Activated T-cell treated with anti-CD3 and anti-CD28 coated beads, Interleukin-2, amount 50 U/mL, for 48 hours (primary cell): Measurements from ENCODE around the gene MAML3.
"Not testable (repeated sequence)": the region's sequence is repeated elsewhere in the genome, so short reads cannot be mapped to it uniquely, and the experiment has no call there.

Experiments used
- DNase-seq, 2 experiments: peaks; one replicate each; pipeline ENCODE4 v3.0.0-alpha.2; 2020

MAML3 gene

DNA sequence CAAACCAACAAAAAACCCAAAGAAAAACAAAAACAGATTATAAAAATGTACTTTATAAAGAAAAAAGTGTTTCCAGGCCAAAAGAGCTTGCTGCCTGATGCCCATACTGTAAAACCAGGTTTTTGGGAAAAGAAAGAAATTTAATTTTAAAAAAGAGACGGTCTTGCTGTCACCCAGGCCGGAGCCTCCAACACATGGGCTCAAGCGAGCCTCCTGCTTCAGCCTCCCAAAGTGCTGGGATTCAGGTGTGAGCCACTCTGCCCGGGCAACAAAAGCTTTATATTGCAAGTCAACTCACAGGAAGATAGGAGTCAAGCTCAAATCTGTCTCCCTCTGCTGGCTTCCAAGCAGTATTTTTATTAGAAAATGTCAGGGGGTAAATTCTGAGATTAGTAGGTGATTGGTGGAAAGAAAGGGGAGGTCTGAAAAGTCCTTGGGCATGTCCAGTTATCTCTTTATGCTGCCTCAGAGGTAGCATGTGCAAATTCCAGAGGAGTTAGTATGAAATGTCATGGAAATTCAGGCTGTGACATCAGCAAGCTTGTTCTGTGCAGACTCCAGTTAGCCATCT, 449.0 kb downstream of the MAML3 start:
- no peak for DNase-seq

DNA sequence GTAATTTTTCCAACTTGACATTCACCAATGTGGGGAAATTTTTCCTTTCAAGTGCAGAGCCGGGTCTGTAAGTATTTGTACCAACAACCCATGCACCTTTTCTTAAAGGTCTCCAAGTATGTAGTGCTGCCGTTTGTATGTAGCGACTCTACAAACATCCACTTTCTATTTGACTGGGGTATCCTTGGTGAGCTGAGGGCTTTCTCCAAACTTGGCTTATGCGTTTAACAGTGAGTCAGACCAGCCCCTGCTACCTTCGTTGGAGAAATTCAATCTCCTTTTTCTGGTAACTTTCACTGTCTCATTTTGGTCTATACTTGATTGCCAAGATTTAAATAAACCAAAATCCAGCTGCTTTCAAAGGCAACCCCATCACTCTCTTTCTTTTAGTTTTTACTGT, 453.4 kb downstream of the MAML3 start:
- no peak for DNase-seq

DNA sequence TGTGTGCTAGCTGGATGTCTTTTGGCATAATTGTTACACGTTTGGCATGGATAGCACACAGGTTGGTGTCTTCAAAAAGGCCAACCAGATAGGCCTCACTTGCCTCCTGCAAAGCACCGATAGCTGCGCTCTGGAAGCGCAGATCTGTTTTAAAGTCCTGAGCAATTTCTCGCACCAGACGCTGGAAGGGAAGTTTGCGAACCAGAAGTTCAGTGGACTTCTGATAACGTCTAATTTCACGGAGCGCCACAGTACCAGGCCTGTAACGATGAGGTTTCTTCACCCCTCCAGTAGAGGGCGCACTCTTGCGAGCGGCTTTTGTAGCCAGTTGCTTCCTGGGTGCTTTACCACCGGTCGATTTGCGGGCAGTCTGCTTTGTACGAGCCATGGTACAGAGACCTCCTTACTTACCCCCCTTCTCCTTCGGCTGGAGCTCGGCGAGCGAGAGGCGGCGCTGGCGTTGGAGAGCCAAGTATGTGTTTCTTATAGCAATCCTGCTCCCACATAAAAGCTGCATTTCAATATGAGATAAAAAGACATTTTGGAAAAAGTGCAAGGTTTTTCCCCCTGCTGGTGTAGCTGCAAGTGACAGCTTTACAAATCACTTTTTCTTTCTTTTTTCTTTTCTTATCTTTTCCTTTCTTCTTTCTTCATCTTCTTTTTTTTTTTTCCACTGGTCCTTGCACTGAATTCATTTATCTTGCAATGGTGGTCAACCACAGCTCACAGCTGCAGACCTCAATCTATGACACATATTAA, 455.6 kb downstream of the MAML3 start:
- DNase-seq = not testable (repeated sequence)

DNA sequence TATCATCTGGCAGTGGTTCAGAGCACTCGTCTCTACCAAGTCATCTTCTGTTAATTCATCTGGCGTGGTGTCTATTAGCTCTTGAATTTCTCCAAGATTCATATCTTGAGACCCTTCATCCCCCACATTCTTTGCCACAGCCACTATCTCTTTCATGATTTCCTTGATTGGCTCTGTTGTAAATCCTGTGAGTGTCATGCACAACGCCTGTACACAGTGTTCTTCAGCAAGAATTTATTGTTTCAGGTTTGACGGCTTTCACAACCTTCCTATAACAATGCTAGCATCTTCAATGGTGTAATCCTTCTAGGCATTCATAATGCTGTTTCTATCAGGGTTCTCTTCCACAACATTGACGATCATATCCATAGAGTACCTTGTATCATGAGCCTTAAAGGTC, 457.5 kb downstream of the MAML3 start:
- DNase-seq = no peak

DNA sequence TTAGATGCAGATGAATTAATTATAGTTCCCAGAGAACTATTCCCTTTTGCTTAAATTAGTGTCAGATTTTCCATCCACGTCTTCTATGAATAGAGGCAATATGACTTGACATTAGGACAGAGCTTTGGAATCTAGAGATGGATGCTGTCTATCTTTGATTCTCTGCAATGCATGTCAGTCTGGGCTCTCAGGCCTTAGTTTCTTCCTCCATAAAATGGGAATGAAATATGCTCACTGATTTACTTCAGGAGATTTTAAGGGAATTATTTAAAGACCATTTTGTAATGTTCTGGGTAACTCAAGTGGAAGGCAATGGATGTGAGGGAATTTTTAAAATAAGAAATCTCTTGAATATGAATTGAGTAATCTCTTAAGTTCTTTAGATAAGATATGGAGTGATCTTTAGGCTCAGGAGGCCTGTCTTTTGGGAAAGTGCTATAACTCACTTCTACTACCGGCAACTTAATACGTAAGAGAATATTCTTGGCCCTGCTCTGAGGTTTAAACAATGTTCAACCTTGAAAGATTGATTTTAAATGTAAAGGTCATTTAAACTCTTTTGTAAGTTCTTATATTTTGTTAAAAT, 459.4 kb downstream of the MAML3 start:
- DNase-seq = no peak

DNA sequence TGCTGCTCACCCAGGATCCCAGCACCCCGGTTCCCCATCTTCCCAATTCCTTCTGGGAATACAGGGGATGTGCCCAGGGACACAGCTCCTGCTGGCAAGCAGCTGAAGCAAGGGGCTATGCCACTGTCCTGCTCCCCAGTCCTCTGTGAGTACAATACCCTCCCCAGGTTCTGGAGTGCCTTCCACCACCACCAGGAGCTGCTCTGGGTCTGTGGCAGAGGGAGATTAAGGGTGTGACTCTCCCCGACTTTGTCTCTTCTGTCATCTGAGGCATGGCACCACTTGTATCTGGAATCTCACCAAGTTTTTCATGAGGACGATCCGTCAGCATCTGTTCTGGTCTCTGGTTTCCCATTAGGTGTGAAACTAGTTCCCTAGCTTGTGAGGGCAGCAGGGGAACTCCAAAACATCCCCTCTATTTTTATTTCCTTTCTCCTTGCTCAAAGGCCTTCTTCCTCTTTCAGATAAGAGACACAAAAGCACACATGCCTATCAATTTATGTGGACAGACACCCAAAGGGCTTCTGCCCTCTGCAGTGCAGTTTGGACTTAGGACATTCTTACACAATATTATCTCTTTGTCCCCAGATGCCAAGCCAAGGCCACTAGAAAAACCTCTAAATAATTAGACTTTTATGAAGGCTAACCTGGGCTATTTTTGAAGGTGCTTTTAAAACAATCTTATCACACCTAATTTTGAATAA, 461.5 kb downstream of the MAML3 start:
- DNase-seq = no peak

DNA sequence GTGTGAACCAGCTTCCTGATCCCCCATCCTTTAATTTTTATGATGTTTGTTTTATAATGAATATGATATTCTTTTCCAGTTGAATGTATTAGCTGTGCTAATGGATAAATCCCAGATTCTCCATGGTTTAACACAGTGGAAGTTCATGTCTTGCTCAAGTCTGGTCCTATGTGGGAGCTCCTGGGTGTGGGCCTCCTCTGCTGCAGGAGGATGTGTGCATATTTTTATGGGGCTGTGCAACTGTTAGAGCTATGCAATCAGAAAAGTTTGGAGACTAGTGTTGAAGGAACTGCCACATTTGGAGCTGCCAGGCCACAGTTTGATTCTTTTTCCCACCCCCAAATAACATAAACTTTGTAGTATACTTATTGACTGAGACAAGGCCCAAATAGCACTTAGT, 463.6 kb downstream of the MAML3 start:
- no peak for DNase-seq

DNA sequence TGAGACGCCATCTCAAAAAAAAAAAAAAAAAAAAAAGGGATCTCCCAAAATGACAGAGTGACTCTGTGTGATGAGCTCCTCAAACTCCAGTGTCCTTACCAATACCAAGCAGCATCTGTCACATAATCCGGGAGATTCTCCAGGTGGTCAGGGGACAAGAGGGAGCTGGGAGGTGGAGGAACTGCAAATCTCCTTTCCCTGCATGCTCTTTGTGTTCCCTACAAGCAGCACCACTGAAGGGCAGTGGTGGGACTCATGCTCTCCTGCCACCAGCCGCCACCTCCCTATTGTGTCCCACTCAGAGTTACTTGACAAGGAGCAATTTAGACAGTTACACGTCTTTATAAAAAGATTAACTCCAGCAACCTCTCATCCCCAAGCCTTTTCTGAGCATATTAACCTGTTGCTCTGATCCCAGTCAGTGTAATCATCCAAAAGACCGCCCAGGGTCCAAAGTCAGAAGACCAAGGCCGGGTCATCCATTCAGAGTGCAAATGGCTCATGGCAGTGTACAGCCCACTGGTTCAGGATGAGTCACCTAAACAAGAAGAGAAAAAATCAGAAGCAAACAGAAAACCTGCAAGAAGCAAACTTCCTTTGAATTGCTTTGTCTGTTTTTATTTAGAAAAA, 464.8 kb downstream of the MAML3 start:
- DNase-seq = no peak

DNA sequence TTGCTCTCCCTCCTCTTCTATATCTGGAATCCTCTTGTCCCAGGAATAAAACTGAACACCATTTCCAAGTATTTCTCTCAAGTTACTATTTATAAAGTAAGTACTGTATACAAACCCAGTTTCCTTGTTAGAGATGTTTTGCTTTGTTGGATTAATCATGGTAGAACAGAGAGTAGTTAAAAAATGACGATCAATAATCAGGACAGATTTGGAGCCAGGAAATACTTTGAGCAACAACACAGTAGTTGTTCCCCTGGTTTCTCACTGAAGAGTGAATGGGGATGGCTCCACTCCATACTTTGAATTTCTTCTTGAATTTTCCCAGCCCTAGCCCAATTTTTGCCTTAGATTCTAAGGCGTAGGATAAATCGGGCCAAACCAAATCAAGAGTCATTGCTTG, 467.0 kb downstream of the MAML3 start:
- no peak for DNase-seq

DNA sequence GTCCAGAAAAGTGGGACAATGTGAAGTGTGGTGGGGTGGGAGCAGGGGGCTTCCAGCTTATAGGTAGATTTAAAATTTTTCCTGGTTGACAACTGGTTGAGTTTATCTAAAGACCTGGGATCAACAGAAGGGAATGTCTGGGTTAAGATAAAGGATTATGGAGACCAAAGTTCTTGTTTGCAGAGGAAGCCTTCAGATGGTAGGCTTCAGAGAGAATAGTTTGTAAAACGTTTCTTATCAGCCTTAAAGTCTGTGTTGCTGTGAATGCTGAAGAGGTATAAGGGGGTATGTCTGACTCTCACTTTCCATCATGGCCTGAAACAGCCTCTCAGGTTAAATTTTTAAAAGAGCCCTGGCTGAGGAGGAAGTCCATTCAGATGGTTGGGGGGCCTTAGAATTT, 467.9 kb downstream of the MAML3 start:
- no peak for DNase-seq

DNA sequence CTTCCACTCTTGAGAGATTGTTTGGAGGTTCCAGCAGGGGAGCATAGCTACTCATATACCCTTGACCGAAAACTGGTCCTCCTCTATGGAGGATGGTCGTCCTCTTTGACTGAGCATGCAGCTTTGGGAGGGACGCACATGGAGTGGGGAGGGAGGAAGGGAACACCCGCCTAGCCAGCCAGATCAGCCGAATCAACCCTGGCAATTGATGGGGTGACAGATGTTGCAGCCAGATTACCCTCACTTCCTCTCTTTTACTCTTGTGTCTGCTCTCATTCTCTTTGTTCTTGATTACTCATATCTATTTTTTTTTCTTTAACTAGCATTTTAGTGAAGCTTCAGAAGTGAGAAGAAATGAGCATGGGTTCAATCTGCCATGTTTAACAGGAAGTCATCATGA, 468.8 kb downstream of the MAML3 start:
- DNase-seq = no peak

DNA sequence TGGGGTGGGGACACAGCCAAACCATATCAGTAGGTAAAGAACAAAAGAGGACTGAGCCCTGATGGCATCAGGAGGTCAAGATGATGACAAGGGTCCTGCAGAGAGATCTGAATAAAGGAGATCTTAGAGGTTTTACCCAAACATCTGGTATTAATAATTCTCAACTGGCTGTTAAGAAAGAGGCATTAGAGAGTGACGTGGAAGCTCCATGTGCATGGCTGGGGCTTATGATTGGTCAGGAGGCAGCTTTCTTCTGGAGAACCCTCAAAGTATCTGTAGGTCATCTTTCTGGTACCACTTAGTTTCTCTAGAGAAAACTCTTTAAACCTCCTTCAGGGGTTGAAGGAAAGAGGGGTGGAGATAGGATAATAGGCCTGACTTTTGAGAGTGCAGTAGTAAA, 469.6 kb downstream of the MAML3 start:
- no peak for DNase-seq

DNA sequence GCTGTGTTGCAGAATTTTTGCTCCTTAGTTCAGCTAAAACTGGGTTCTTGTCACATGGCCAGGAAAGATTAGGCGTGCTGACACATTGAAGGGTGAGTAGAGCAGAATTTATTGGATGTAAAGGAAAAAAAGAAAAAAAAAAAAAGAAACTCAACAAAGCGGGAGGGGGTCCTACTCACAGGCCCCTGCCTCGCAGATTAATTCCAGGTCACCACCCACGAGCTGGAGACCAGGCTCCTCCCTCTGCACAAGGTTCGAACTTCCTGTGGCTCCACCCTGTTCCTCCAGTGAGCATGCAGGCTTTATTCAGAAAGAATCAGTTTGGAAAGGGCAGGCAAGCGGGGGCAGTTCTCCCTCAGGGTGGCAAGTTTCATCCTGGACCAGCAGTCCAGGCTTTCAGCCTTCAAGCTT, 471.2 kb downstream of the MAML3 start:
- DNase-seq = no peak

DNA sequence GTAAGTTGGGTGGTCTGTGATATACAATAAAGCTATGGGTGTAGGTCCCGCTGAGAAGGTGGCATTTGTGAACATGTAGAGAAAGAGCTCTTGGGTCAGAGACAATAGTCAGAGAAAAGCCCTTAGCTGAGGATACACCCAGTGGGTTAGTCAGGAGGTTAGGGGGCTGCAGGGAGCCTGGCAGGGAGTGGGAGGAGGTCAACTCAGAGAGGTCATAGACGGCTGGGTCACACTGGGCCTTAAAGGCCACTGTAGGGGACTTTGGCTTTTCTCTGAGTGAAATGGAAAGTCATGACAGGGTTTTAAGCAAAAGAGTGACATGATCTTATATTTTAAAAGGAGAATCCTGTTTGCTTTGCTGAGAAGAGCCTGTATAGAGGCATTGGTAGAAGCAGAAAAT, 471.7 kb downstream of the MAML3 start:
- DNase-seq = no peak

DNA sequence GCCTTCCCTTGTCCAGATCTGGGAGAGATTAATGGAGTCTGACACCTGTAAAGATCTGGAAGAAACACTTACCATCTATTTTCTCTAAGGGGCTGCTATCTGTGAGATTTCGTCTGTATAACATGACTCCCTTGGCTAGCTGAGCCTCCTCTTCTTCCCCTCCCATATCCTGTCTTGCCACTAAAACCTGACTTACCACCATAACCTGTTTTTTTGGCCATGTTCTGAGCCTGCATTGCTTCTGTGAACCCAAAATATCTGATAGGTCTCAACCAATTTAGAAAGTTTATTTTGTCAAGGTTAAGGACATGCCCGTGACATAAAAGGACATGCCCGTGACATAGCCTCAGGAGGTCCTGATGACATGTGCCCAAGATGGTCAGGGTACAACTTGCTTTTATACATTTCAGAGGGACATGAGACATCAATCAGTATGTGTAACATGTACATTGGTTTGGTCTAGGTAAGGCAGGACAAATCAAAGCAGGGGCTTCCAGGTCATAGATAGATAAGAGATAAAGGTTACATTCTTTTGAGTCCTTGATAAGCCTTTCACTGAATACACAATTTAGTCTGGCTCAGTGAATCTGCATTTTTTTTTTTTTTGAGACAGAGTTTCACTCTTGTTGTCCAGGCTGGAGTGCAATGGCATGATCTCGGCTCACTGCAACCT, 476.9 kb downstream of the MAML3 start:
- DNase-seq = no peak

DNA sequence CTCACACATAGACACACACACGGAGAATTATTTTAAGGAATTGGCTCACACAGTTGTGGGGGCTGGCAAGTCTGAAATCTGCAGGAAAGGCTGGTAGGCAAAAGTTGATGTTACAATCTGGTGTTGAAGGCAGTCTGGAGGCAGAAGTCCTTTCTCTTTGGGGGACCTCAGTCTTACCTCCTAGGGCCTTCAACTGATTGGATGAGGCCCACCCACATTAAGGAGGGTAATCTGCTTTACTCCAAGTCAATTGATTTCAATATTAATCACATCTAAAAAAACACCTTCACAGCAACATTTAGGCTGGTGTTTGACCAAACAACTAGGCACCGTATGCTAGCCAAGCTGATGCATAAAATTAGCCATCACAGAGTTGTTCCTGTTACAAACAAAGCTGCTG, 477.6 kb downstream of the MAML3 start:
- no peak for DNase-seq

DNA sequence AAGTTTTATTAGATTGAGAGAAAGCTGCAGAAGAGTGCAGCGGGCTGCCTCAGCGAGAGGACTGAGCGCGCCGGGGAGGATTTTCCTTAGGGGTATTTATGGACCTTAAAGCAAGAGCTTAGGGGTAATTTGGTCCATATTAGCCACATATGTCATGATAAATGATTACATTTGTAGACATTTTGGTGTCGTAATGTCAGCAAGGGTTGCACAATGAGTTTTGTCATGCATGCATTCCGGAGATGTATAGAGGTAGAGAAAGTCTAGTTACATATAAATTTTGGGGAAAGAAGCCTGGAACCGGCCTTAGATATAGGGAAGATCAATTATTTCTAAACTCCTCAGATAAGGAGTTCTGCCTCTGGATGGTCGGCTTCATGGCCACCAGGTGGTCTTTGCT, 478.3 kb downstream of the MAML3 start:
- no peak for DNase-seq

DNA sequence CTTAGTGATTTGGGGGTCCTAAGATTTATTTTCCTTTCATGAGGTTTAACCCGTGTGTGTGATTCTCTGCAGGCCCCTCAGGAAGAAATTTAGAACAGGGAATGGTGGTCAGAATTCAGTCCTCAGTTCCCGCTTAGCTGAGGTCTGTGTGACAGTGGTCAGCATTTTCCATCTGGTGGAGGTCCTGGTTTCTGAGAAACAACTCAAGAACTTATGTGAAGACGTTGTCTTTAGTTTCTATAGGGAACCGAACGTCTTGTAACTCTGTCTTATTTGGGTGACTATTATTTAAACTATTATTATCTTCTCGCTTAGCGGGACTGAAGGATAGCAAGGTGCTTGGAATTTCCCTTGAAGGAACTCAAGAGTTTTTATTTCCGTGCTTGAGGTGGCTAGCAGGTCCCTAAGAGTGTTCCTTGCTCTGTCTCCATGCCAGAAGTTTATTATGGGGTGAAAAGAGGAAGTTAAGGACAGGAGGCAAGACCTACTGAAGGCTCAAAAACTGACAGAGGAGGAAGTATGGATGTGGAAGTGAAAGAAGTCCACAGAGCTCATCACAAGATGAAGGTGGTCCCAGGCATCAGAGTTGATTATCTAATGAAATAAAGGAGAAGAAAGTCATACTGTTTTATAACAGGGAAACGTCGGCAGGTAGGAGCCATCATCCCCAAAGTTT, 479.0 kb downstream of the MAML3 start:
- DNase-seq = no peak

DNA sequence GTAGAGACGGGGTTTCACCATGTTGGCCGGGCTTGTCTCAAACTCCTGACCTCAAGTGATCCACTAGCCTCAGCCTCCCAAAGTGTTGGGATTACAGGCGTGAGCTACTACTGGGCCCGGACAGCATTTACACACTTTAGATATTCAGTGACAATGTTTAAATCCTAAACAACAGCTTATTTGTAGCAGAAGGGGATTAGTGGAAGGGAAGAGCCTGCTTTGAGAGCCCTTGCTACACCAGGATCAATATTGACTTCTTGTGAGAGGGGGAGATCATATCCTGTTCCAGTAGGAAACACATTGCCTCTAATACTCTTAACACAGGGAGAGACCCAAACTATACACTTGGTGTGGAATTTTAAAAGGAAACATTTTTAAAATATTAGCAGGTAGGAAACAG, 481.3 kb downstream of the MAML3 start:
- DNase-seq = no peak

DNA sequence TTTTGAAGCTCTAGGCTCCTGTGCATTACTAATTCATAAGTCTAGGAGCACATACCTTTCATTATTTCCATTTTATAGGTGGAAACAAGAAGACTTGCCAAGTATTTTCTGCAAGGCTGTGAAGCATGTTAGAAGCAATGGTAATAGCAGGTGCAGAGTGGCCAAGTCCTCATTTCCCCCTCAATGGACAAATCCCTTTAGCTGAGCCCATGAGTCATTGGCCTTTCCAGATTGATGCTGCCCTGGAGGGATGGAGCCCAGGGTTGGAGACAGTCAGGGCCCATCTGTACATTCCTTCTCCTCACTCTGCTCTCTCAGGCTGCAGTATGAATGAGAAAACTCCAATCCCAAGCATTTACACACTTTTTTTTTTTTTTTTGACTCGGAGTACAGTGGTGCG, 481.8 kb downstream of the MAML3 start:
- DNase-seq = no peak

DNA sequence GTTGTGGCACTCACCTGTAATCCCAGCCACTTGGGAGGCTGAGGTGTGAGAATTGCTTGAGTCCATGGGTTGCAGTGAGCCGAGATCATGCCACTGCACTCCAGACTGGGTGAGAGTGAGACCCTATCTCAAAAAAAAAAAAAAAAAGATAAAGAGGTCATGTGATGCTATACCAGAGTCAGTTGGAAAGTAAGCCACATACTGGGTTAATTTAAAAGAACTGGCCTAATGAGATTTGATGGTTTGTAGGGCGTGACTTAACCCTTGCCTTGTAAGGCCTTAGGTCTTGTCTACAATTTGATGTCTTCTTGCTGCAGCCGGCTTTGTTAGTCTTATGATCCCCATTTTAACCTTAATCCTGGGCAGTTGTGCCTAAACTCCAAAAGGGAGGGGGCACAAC, 483.2 kb downstream of the MAML3 start:
- DNase-seq = no peak

DNA sequence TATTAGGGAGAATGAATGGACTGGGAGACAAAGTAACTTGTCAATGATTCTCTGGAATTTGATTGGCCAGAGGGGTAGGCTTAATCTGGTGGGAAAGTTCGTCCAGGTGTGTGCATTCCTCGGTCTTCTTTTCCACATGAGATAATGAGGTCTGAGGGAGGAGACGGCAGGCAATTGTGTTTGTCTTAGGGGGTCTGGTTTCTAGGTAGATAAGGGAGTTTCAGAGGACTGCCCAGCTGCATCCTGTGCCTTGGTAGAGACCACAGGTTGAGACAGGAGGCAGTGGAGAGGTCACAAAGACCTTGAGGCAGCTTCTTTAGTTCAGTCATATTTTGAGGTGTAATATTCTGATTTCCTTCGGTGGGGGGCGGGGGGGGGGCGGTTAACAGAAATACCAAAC, 484.1 kb downstream of the MAML3 start:
- no peak for DNase-seq
